ENCODE results near the gene CHST7. TPM values are rescaled to one million over a fixed set of nuclear protein-coding genes. Genes with fewer than 3 reads are reported as not detected.

Gene CHST7
- total RNA-seq, 2 donors from 2014 or later: 33.6 to 50.5 TPM

- no peaks in the 10 kb centered on the region for H3K36me3 ChIP-seq
- H3K9me3 ChIP-seq: no peaks in the 10 kb centered on the region
- peak overlapping the region; percentile 46 to 65 for H3K27ac ChIP-seq
- H3K4me1 ChIP-seq: peaks cover 0 to 12% of the 10 kb centered on the region in 2 donors
- no peak for TF ChIP-seq CTCF (IDR thresholded peaks at IDR 0.05)
- no peak overlapping the region for H3K4me3 ChIP-seq
- DNase-seq (ENCODE audit: low spot score): no peak
- H3K27me3 ChIP-seq: no peaks in the 10 kb centered on the region
Measured at GRCh38 chrX:46627062-46627461, 53.5 kb downstream of the CHST7 start.

DNA sequence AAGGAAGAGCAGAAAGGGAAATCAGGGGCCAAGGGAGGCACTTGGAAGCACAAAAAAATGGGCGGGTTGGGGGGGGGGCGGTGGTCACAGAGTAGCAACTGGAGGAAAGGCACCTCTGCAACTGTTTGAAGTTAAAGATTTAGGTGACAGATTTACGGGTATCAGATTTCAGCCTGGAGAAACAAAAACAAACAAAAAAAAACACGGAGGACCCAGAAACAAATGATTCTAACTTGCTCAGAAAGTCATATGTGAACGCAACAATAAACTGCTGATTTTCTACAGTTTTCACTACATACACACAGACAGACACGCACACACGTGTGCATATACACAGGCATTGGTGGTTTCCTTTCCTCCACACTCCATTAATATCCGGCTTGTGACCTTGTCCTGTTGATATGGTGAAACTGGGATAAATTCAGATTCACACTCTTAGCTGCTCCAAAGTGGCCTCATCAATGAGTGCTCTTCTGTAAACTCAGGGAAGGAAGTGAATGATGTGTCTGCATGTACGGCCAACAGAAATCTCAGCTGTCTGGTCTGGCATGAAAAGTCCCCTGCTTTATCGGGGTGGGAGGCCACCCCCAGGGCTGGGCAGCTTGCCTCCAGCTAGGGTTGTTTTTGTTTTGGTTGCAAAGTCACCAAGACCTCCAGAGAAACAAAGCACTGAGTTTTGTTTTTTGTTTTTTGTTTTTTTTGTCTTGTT, 54.3 kb downstream of the CHST7 start:
- H3K27me3 ChIP-seq: no peaks in the 10 kb centered on the region
- H3K36me3 ChIP-seq: no peaks in the 10 kb centered on the region
- no peak for DNase-seq (ENCODE audit: low spot score)
- no peaks in the 10 kb centered on the region for H3K9me3 ChIP-seq
- no peak overlapping the region for H3K4me3 ChIP-seq
- H3K4me1 ChIP-seq: peaks cover 0 to 12% of the 10 kb centered on the region in 2 donors
- TF ChIP-seq CTCF (IDR thresholded peaks at IDR 0.05): no peak
- H3K27ac ChIP-seq: peak overlapping the region; percentile 46 to 65

DNA sequence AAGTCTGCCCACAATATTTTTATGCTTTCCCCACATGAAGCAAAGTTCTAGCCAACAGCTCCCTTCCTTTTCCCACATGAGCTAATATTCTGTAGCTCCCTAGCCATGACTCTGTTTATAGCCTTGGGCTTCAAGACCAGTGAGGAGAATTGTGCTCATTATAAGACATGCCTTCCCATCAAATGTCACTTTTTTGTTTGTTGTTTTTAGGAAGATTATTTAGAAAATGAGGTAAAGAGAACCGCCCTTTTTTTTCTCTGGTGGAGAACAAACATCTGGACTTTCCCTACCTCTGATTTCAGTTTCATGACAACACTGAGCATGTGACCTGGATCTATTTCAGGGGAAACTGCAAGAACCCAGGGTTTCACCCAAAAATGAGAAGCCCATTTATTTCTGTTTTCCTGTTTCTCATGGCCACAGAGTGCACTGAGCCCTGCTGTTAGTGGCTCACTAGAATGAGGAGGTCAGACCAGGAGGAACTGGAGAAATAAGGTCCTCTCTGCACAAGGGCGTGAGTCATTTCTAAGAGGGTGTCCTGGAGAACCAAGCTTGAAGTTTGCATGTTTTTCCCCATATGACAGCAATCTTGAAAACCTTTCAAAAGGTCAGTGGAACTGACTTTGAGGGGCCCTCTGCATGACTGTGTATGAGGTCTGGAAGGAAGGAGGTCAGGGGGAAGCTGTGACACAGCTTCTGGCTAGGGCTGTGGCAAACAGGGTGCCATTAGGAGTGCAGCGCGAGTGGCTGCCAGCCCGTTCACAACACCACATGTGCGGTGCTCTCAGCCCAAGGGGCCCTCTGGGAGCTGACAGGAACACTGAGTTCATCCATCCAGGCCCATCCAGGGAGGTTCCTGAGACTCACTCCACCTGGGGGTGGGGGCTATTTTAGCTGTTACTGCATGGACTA, 55.2 kb downstream of the CHST7 start:
- Histone ChIP-seq H3K4me3 (no peak overlapping the region), H3K4me1 (peaks cover 0 to 12% of the 10 kb centered on the region in 2 donors), H3K27ac (peak overlapping the region; percentile 46 to 65), H3K9me3 (no peaks in the 10 kb centered on the region), H3K27me3 (no peaks in the 10 kb centered on the region), H3K36me3 (no peaks in the 10 kb centered on the region)
- DNase-seq (ENCODE audit: low spot score): peak; percentile 82
- TF ChIP-seq CTCF (IDR thresholded peaks at IDR 0.05): no peak

- Histone ChIP-seq H3K27ac (peak overlapping the region; percentile 46 to 65), H3K36me3 (no peaks in the 10 kb centered on the region), H3K4me1 (peaks cover 0 to 12% of the 10 kb centered on the region in 2 donors), H3K4me3 (no peak overlapping the region), H3K27me3 (no peaks in the 10 kb centered on the region), H3K9me3 (no peaks in the 10 kb centered on the region)
- no peak for DNase-seq (ENCODE audit: low spot score)
- TF ChIP-seq CTCF (IDR thresholded peaks at IDR 0.05): no peak
Measured at GRCh38 chrX:46630141-46630540, 56.6 kb downstream of the CHST7 start.

GRCh38 chrX:46634577-46634976, 61.0 kb downstream of the CHST7 start:
- no peak for TF ChIP-seq CTCF (IDR thresholded peaks at IDR 0.05)
- no peak for DNase-seq (ENCODE audit: low spot score)
- no peaks in the 10 kb centered on the region for H3K27me3 ChIP-seq
- no peaks in the 10 kb centered on the region for H3K36me3 ChIP-seq
- H3K4me1 ChIP-seq: no peaks in the 10 kb centered on the region
- no peaks in the 10 kb centered on the region for H3K9me3 ChIP-seq
- no peak overlapping the region for H3K27ac ChIP-seq
- no peak overlapping the region for H3K4me3 ChIP-seq
